ENCODE data around the gene ITGA6. TPM values are rescaled to one million over a fixed set of nuclear protein-coding genes. Genes with fewer than 3 reads are reported as not detected.

Gene ITGA6
- total and polyA plus RNA-seq, 4 donors: 13.2 to 105 (median 51.9) TPM

DNA sequence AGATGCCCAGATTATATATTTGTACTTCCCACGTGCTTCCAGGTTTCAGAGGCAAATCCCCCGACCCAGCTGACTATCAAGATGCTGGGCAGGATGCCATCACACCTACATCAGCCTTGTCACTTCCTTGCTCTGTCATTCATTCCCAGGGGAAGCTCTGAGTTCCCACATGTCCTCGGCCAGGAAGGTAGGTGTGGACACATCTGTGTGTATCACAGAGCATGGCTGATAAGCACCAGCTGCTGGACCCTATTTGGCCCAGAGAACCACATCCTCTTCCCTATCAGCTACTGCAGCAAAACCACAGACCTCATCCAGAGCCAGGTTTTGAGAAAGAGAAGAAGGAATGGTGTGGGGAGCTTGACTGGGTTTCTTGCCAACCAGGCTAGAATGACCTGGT, 31.9 kb upstream of the ITGA6 start:
- no peak for ATAC-seq (ENCODE audit: insufficient read depth, low FRiP score)
- Histone ChIP-seq H3K9me3 (ENCODE audit: control insufficient read depth in 4 of 4, insufficient read depth in 3 of 4, low read length in 3 of 4) (no peaks in the 10 kb centered on the region), H3K4me3 (no peak overlapping the region), H3K27me3 (ENCODE audit: control insufficient read depth in 3 of 3, insufficient read depth in 3 of 3, low read length in 2 of 3) (no peaks in the 10 kb centered on the region), H3K9ac (ENCODE audit: insufficient read depth in 1 of 2, low read length in 2 of 2) (no peak overlapping the region), H3K4me1 (ENCODE audit: control insufficient read depth in 5 of 5, insufficient read depth in 5 of 5, low read length in 5 of 5) (peaks cover 0 to 12% (median 5%) of the 10 kb centered on the region in 5 donors), H3K36me3 (ENCODE audit: control insufficient read depth in 4 of 4, insufficient read depth in 4 of 4, low read length in 4 of 4) (no peaks in the 10 kb centered on the region), H3K27ac (ENCODE audit: low read depth in 1 of 2, low read length in 1 of 2) (no peak overlapping the region)
- WGBS, 2 donors: 16 to 38% methylated on average over 3 of the region's 3 CpGs
- DNase-seq: peak in 1 of 3 donors; percentile 19
- TF ChIP-seq CTCF (IDR thresholded peaks at IDR 0.05; ENCODE audit: control extremely low read depth, extremely low read depth): no peak

- Histone ChIP-seq H3K9ac (ENCODE audit: insufficient read depth in 1 of 2, low read length in 2 of 2) (no peak overlapping the region), H3K4me1 (ENCODE audit: control insufficient read depth in 5 of 5, insufficient read depth in 5 of 5, low read length in 5 of 5) (peaks cover 0 to 12% (median 5%) of the 10 kb centered on the region in 5 donors), H3K9me3 (ENCODE audit: control insufficient read depth in 4 of 4, insufficient read depth in 3 of 4, low read length in 3 of 4) (no peaks in the 10 kb centered on the region), H3K4me3 (no peak overlapping the region), H3K36me3 (ENCODE audit: control insufficient read depth in 4 of 4, insufficient read depth in 4 of 4, low read length in 4 of 4) (no peaks in the 10 kb centered on the region), H3K27me3 (ENCODE audit: control insufficient read depth in 3 of 3, insufficient read depth in 3 of 3, low read length in 2 of 3) (no peaks in the 10 kb centered on the region), H3K27ac (ENCODE audit: low read depth in 1 of 2, low read length in 1 of 2) (no peak overlapping the region)
- DNase-seq (peak; percentile 34 to 72 (median 34)), ATAC-seq (ENCODE audit: insufficient read depth, low FRiP score) (peak; percentile 60)
- no peak for TF ChIP-seq CTCF (IDR thresholded peaks at IDR 0.05; ENCODE audit: control extremely low read depth, extremely low read depth)
- WGBS, 2 donors: 55 to 65% methylated on average over 6 of the region's 6 CpGs
Observed at GRCh38 chr2:172397148-172397834, 30.1 kb upstream of the ITGA6 start.

GRCh38 chr2:172398440-172398839, 28.9 kb upstream of the ITGA6 start:
- Histone ChIP-seq H3K4me3 (no peak overlapping the region), H3K9me3 (ENCODE audit: control insufficient read depth in 4 of 4, insufficient read depth in 3 of 4, low read length in 3 of 4) (no peaks in the 10 kb centered on the region), H3K27me3 (ENCODE audit: control insufficient read depth in 3 of 3, insufficient read depth in 3 of 3, low read length in 2 of 3) (no peaks in the 10 kb centered on the region), H3K9ac (ENCODE audit: insufficient read depth in 1 of 2, low read length in 2 of 2) (no peak overlapping the region), H3K4me1 (ENCODE audit: control insufficient read depth in 5 of 5, insufficient read depth in 5 of 5, low read length in 5 of 5) (peaks cover 0 to 12% (median 5%) of the 10 kb centered on the region in 5 donors), H3K36me3 (ENCODE audit: control insufficient read depth in 4 of 4, insufficient read depth in 4 of 4, low read length in 4 of 4) (no peaks in the 10 kb centered on the region), H3K27ac (ENCODE audit: low read depth in 1 of 2, low read length in 1 of 2) (no peak overlapping the region)
- no peak for ATAC-seq (ENCODE audit: insufficient read depth, low FRiP score)
- no peak for DNase-seq
- WGBS, 2 donors: 64 to 71% methylated on average over 2 of the region's 2 CpGs
- TF ChIP-seq CTCF (IDR thresholded peaks at IDR 0.05; ENCODE audit: control extremely low read depth, extremely low read depth): no peak

DNA sequence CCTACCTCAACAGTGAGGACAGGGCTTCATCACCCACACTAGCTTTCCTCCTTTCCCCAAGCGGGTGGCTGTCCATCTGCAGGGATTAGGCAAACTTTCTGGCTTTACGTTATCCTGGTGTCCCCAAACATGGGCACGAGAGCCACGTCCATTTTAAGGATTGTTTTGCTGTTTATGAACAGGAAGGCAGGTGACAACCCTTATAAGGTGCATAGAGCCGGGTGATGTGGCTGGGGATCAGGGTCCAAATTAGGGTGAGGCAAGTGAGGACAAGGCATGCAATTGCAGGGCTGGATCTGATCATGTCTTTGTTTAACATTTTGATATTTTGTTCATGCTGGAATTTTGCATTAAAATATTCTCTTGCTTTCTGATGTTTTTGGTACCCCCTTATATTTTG, 27.6 kb upstream of the ITGA6 start:
- Histone ChIP-seq H3K4me1 (ENCODE audit: control insufficient read depth in 5 of 5, insufficient read depth in 5 of 5, low read length in 5 of 5) (peaks cover 3 to 12% (median 5%) of the 10 kb centered on the region in 5 donors), H3K4me3 (no peak overlapping the region), H3K9ac (ENCODE audit: insufficient read depth in 1 of 2, low read length in 2 of 2) (no peak overlapping the region), H3K27ac (ENCODE audit: low read depth in 1 of 2, low read length in 1 of 2) (no peak overlapping the region), H3K9me3 (ENCODE audit: control insufficient read depth in 4 of 4, insufficient read depth in 3 of 4, low read length in 3 of 4) (no peaks in the 10 kb centered on the region), H3K27me3 (ENCODE audit: control insufficient read depth in 3 of 3, insufficient read depth in 3 of 3, low read length in 2 of 3) (no peaks in the 10 kb centered on the region), H3K36me3 (ENCODE audit: control insufficient read depth in 4 of 4, insufficient read depth in 4 of 4, low read length in 4 of 4) (no peaks in the 10 kb centered on the region)
- no peak for ATAC-seq (ENCODE audit: insufficient read depth, low FRiP score)
- TF ChIP-seq CTCF (IDR thresholded peaks at IDR 0.05; ENCODE audit: control extremely low read depth, extremely low read depth): no peak
- DNase-seq: no peak
- 93 to 96% methylated on average over 5 of the region's 5 CpGs for WGBS, 2 donors
